GM19238 (cell line): Measurements from ENCODE around the gene ZNF780A.
"Not testable (repeated sequence)": the region's sequence is repeated elsewhere in the genome, so short reads cannot be mapped to it uniquely, and the experiment has no call there.

Source experiments
- DNase-seq: peaks from one replicate; pipeline ENCODE4 v3.0.0; 2011; ENCODE audit warnings: low spot score; ENCODE audit not compliant: insufficient read length

Gene ZNF780A

GRCh38 chr19:40090241-40091204, at the start of gene ZNF780A:
Gene ZNF780A (minus strand): TSS chr19:40090943. CDS start chr19:40084753, 6,190 bp downstream.
- peak; percentile 55 for DNase-seq

DNA sequence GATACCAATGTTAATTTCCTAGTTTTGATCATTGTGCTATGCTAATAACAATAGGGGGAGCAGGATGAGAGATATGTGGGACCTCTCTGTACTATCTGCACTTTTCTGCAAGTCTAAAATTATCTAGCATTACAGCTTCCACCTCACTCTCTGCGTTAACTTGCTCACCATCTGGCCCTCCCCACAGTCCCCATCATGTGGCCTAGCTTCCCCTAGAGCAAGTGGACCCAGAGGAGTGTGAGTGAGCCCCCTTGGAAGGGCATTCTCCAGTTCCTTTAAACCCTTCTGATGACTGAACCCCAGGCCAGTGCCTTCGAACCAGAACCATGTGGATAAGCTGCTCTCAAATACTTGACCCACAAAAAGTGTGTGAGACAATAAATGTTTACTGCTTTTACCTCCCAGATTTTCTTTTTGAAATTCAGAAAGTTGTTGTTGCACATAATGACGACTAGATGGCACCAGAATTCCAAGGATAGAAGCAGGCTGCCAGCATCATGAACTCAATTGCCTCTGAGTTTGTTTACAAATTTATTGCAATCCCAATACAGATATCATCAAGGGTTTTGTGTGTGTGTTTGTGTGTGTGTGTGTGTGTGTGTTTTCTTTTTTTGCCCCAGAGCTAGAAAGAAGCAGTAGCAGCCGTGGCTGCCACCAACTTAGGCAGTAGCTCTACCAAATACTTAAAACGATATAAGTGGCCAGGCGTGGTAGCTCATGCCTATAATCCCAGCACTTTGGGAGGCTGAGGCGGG, 49.0 kb upstream of the ZNF780A start:
- no peak for DNase-seq

DNA sequence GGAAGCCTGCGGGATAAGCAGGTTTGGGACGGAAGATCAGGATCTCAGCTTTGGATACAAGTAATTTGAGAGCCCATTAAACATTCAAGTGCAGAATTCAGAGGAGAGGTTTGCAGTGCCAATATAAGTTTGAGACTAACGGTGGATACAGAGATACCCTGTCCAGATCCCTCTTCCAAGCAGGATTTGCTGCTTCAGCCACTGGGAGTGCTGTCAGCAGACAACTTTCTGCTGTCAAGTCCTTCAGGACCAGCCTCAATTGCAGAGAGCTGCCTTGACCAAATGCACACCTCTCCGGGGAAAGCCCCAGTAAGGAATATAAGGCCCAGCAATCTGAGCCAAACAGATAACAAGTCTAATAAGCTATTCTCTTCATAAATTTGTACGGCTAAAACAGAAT, 46.1 kb upstream of the ZNF780A start:
- DNase-seq, result no peak

GRCh38 chr19:40134866-40135265, 44.1 kb upstream of the ZNF780A start:
- DNase-seq, result no peak

- no peak for DNase-seq
Measured at GRCh38 chr19:40133491-40133890, 42.7 kb upstream of the ZNF780A start.

DNA sequence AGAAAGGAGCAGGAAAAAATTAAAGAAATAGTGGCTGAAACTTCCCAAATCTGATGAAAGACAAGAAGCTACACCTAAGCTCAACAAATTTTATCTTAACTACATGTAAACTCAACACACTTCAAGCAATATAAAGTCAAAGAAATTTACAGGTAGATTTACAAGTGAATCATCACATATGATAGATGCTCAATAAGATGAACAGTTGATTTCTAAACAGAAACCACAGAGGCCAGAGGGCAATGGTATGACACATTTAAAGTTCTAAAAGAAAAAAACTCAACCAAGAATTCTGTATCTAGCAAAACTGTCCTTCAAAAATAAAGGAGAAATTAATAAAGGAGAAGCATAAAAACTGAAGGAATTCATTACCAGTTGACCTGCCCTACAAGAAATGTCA, 39.3 kb upstream of the ZNF780A start:
- no peak for DNase-seq

DNA sequence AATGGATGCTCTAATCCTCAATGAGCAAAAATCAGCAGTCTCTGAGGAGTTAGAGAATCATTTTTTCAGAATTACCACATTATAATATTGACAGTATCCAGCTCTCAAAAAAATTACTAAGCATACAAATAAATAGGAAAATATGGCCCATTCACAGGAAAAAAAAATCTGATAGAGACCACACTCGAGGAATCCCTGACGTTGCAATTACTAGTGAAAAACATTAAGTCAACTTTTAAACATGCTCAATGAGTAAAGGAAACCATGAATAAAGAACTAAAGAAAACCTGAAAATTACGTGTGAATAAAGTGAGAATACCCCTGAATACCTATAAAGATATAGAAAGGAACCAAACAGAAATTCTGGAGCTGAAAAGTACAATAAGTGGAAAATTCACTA, 38.7 kb upstream of the ZNF780A start:
- DNase-seq, result no peak

- no peak for DNase-seq
Measured at GRCh38 chr19:40128991-40129390, 38.2 kb upstream of the ZNF780A start.

GRCh38 chr19:40119380-40119779, 28.6 kb upstream of the ZNF780A start:
- DNase-seq, result no peak

DNA sequence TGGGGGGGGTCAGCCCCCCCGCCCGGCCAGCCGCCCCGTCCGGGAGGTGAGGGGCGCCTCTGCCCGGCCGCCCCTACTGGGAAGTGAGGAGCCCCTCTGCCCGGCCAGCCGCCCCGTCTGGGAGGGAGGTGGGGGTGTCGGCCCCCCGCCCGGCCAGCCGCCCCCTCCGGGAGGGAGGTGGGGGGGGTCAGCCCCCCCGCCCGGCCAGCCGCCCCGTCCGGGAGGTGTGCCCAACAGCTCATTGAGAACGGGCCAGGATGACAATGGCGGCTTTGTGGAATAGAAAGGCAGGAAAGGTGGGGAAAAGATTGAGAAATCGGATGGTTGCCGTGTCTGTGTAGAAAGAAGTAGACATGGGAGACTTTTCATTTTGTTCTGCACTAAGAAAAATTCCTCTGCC, 27.9 kb upstream of the ZNF780A start:
- DNase-seq, result not testable (repeated sequence)

- no peak for DNase-seq
Measured at GRCh38 chr19:40116075-40116474, 25.3 kb upstream of the ZNF780A start.

DNA sequence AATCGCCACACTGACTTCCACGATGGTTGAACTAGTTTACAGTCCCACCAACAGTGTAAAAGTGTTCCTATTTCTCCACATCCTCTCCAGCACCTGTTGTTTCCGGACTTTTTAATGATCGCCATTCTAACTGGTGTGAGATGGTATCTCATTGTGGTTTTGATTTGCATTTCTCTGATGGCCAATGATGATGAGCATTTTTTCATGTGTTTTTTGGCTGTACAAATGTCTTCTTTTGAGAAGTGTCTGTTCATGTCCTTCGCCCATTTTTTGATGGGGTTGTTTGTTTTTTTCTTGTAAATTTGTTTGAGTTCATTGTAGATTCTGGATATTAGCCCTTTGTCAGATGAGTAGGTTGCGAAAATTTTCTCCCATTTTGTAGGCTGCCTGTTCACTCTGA, 23.4 kb upstream of the ZNF780A start:
- DNase-seq, result not testable (repeated sequence)

DNA sequence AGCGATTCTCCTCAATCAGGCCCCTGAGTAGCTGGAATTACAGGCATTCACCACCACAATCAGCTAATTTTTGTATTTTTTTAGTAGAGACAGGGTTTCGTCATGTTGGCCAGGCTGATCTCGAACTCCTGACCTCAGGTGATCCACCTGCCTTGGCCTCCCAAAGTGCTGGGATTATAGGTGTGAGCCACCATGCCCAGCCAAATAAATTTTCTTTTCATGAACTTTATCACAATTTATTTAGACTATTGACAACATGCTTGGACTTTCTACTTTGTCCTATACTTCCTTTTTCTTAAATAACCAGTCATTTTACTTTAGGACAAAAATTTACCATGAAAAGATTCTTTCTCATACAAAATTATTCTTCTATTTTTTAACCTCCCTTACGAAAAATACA, 21.5 kb upstream of the ZNF780A start:
- DNase-seq, result not testable (repeated sequence)

GRCh38 chr19:40110570-40110969, 19.8 kb upstream of the ZNF780A start:
- no peak for DNase-seq

GRCh38 chr19:40104754-40105153, 14.0 kb upstream of the ZNF780A start:
- no peak for DNase-seq

GRCh38 chr19:40103600-40103999, 12.9 kb upstream of the ZNF780A start:
- DNase-seq, result no peak

DNA sequence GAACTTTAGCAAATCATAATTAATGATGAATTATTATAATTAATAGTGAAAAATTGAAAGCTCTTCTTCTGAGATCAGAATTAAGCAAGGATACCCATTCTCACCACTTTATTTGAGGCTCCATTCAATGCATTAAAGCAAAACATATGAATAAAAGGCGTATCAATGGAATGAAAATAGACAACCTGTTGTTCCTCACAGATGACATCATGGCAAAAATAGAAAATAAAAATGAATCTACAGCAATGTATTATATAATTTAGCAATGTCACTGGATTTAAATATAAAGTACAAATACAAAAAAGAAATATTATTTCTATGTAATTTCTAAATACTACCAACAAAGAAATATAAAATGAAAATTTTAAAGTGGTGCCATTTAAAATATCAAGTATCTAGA, 11.1 kb upstream of the ZNF780A start:
- DNase-seq, result no peak

GRCh38 chr19:40093416-40093815, 2.7 kb upstream of the ZNF780A start:
- DNase-seq, result no peak

DNA sequence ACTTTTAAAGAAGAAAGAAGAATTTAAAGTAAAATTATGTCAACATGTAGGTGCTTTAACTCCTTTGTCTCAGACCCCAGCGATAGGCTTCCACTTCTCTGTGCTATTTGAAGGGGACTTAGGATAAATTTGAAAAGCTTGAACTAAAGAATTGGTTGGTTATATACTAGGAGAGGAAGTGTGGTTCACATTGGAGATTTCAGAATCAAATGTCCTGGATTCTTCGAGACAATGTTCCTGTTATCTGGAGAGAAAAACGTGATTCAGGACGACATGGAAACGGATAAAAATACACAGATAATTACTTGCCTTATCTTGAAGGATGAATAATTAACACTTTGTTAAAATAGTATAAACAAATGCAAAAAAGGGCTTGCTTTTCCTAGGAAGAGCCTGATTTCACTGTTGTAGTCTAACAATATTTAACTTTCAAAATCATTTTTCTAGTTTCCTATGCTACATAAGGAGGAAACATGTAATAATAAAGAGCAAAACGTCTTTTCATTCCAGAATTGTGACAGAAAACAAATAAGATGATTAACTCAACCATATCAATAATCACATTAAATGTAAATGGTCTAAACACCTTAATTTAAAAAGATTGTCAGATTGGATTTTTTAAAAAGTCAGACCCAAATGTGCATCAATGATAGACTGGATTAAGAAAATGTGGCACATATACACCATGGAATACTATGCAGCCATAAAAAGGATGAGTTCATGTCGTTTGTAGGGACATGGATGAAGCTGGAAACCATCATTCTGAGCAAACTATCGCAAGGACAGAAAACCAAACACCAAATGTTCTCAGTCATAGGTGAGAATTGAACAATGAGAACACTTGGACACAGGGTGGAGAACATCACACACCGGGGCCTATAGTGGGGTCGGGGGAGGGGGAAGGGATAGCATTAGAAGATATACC, 724 bp upstream of the ZNF780A start:
- DNase-seq, result no peak

DNA sequence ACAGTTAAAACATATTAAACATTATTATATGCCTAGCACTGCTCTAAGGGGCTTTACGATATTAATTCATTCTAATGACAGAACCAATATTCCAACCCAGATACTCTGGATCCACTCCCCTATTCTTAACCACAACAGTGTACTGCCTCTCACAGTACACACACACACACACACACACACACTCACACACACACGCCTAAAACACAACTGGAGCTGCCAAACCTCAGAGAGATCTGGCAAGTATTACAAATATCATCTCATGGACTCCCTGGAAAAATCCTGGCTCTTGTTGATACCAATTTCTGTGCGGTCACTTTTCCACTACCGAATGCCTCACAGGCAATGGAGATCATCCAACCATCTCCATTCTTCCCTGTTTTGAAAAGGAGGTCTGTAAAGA, 1.3 kb downstream of the ZNF780A start:
- no peak for DNase-seq

- no peak for DNase-seq
Measured at GRCh38 chr19:40088299-40089047, 2.3 kb downstream of the ZNF780A start.
